ACHN (cell line): ENCODE measurements around the gene WFS1.
A peak's percentile ranks its signal among the peaks of the same experiment; 100 is the strongest.

ENCODE experiments used
- DNase-seq: peaks from one replicate; pipeline ENCODE4 v3.0.0-alpha.2; 2015
- in situ Hi-C: cut with HindIII; loops from 2 replicates; pipeline ENCODE4 v1.10.0; 2017; ENCODE audit warnings: low sequenced_read_pairs, low pct_ligation_motif_present, low pct_unique_long_range_greater_than_20kb

Gene WFS1

GRCh38 chr4:6308899-6309643, 39.4 kb downstream of the WFS1 start:
- in situ Hi-C loops = no loop called here
- peak; percentile 44 for DNase-seq

- DNase-seq = no peak
- in situ Hi-C loops = no loop called here
These were observed 40.1 kb downstream of the WFS1 start for GRCh38 chr4:6309777-6310176.

- no peak for DNase-seq
- in situ Hi-C loops = no loop called here
These were observed 43.6 kb downstream of the WFS1 start for GRCh38 chr4:6313216-6313615.

DNA sequence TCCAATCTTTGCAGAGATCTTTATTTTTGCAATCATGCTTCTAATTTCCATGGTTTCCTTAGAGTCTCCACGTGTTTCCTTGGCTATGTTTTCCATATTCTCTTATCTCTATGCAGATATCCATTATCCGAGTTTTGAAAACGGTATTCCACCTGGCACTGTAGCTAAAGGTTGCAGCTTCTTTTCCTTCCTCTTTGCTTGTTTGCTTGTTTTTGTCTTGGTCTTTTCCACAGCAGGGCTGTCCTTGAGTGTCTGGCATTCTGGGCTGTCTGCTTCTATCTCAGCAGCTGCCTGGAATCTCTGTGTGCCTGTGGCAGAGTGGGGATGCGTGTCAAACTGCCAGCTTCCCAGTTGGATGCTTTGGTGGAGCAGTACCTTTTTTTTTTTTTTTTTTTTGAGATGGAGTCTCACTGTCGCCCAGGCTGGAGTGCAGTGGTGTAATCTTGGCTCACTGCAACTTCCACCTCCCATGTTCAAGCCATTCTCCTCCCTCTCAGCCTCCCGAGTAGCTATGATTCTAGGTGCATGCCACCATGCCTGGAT, 46.9 kb downstream of the WFS1 start:
- no peak for DNase-seq
- in situ Hi-C loops = no loop called here

- in situ Hi-C loops = no loop called here
- no peak for DNase-seq
These were observed 48.6 kb downstream of the WFS1 start for GRCh38 chr4:6318206-6318605.

- no peak for DNase-seq
- in situ Hi-C loops = no loop called here
These were observed 50.0 kb downstream of the WFS1 start for GRCh38 chr4:6319530-6320150.

DNA sequence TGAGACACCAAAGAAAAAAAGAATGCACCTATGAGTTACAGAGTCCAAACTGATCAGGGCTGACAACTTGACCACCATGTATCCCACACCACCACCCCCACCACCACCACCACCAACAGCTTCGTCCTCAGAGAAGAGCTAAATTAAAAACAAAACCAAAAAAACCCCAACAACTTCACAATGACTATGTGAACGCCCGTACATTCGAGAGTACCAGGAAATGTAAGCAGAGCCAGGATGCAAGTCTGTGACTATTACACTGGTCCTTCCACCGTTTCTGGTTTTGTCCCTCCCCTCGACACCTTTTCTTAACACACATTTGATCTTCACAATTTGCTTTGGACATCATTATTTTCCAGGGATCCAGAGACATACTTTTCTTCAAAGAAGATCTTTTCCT, 51.0 kb downstream of the WFS1 start:
- no peak for DNase-seq
- in situ Hi-C loops = no loop called here

DNA sequence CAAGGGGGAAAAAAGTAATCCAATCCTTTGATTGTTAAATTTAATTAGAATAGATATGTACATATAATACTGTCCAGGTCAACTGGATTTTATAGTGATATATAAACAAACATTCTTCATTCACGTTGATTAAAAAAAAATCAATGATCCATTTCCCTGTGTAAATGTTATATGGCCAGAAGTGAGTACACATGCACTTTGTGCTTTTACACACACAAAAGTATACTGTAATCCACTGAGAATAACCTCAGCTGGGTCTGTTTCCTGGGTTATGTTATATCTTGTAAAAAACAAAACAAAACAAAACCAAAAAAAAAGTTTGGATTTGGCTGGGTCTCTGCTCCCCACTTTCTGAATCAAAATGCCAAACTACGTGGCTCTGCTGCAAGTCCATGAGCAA, 51.7 kb downstream of the WFS1 start:
- DNase-seq = no peak
- in situ Hi-C loops = no loop called here

- in situ Hi-C loops = no loop called here
- no peak for DNase-seq
These were observed 52.6 kb downstream of the WFS1 start for GRCh38 chr4:6322067-6322760.

- in situ Hi-C loops = no loop called here
- no peak for DNase-seq
These were observed 53.3 kb downstream of the WFS1 start for GRCh38 chr4:6322761-6323566.

- DNase-seq = no peak
- in situ Hi-C loops = no loop called here
These were observed 54.9 kb downstream of the WFS1 start for GRCh38 chr4:6324461-6324998.

DNA sequence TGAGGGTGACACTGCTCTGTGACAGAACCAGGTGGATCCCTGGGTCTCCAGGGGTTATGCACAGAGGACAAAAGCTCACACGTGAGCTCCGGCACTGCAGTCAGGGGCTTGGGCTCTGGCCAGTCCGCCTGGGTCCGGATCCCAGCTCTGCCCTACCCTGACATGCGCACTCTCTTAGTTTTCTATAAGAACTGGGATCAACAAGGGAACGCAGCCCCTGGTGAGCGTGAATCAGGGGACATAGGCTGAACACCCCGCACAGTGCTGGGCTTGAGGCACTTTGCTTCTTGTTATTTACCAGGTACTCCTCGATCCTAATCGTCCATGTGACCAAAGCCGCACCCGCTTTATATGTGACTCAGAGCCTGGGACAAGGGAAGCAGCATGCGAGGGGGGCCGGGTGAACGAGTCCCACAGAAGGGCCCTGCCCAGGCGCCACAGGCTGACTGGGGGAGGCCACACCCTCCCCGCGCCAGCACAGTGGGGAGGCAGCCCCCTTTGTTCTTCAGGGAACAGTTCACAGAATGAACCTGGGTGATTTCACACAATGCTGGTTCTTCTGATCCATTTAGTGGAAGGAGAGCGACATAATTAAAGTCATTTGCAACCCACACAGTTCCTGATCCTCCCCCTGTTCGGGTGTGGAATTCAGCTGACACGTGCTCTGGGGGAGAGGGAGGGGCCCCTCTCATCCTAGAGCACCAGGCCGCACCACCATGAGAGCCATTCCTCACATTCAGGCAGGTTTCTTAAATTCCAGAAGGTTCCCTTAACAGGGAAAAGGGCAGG, 55.5 kb downstream of the WFS1 start:
- DNase-seq = no peak
- in situ Hi-C loops = no loop called here

- in situ Hi-C loops = no loop called here
- no peak for DNase-seq
These were observed 56.2 kb downstream of the WFS1 start for GRCh38 chr4:6325788-6326290.

DNA sequence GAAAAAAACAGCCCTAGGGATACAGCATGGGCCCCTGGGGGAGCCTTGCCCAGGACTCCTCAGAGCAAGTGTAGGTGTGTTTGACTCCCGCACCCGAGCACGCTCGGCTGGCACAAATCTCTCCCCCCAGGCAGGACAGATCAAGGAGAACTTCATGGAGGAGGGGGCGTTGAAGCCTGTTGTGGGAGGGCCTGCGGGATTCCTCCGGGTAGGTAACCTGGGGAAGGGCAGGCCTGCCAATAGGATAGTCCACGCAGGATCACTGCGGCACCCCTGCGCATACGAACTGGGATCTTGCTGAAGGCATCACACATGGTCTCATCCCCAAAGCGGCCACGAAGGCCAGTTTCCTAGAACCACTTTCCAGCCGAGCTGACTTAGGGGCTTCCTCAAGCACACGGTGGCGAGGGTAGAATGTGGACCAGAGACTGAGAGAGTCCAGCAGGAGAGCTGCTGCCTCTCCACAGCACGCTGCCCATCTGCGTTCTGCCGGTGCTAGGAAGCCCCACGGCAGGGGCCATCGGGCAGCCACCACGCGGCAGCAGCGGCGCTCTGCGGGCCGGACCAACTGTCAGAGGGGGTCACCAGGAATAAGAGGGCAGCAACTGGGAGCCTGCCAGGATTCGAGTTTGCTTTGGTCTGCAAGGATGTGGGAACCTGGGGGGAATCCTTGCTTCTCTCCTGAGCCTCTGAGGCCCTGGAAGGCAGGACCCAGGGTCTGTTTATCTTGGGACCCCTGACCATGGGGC, 56.8 kb downstream of the WFS1 start:
- in situ Hi-C loops = no loop called here
- DNase-seq = no peak

- in situ Hi-C loops = no loop called here
- DNase-seq = peak; percentile 59
These were observed 57.7 kb downstream of the WFS1 start for GRCh38 chr4:6327220-6327917.

DNA sequence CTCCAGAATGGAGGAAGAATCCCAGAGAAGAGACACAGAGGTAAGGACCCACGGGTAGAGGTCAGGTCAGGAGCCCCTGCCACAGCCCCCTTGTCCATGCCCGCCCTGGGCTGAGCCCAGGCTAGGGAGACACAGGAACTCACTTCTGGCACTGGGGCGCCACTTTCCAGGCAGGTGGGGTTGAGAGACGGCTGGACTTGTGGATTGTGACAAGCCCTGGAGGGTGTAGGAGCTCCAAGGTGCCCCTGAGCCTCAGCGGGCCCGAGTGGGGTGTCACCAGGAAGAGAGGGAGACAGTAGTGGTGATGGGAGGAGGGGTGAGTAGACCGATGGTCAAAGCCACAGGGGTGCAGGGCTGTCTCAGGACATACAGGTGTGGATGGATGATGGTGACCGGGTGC, 58.9 kb downstream of the WFS1 start:
- in situ Hi-C loops = no loop called here
- no peak for DNase-seq
